Measurements from ENCODE around the gene PUS7.
"Not testable (repeated sequence)": the region's sequence is repeated elsewhere in the genome, so short reads cannot be mapped to it uniquely, and the experiment has no call there.

PUS7 gene

DNA sequence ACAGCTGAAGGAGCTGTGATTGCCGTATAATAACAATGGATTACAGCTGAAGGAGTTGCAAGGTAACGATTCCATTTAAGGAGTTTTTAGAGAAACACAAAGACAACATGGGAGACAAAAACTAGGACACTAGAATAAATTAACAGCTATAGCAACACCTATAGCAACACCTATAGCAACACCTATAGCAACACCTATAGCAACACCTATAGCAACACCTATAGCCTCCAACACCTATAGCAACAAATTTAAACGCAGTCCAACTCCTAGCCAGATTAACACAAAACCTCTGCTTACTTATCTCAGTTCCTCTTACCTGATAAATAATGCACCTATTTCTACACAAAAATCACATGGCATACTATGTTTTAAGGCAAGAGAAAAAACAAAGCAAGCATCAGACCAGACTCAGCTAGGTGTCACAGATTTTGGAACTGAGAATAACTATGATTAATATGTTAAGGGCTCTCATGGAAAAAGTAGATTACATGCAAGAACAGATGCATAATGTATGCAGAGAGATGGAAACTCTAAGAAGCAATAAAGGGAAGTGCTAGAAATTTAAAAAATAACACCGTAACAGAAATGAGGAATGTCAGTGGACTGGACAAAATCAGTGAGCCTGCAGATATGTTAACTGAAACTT lies 77.6 kb downstream of the PUS7 start:
- DNase-seq, result no peak

DNA sequence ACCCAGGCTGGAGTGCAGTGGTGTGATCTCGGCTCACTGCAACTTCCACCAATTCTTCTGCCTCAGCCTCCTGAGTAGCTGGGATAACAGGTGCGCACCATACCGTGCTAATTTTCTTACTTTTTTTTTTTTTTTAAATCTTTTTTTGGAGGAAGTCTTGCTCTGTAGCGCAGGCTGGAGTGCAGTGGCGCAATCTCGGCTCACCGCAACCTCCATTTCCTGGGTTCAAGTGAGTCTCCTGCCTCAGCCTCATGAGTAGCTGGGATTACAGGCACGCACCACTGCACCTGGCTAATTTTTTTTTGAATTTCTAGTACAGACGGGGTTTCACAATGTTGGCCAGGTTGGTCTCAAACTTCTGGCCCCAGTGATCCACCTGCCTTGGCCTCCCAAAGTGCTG lies 79.9 kb downstream of the PUS7 start:
- DNase-seq, result not testable (repeated sequence)

DNA sequence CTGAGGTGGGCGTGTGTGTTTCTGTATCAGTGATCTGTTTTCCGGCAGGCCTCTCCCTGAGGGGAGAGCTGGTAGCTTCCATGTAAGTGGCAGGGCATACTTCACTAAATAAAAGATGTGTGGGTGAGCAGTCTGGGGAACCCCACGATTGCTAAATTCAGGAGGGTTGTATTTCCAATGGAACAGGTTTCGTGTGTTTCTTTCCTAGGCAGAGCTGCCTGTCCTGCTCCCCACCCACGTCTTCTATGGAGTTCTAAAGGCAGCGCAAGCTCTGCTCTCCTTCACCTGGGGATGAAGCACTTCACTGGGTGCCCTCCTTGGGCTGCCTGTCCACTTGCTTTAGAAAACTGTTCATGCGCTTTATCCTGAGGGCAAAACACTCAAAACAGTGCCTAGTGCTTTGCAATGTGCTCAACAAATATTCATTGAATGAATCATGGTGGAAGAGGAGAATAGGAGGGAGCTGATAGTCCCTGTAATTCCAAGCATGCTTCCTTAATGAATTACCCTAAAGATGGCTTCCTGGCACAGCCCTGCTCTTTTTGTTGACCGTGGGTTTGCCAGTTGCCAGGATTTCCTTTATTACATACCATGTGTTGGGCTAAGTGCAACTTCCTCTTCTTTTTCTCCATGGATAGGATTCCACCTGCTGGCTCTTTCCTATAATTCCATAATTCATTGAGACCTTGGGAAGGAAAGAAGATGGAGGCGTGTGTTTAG lies 82.7 kb downstream of the PUS7 start:
- peak; percentile 98 for DNase-seq

DNA sequence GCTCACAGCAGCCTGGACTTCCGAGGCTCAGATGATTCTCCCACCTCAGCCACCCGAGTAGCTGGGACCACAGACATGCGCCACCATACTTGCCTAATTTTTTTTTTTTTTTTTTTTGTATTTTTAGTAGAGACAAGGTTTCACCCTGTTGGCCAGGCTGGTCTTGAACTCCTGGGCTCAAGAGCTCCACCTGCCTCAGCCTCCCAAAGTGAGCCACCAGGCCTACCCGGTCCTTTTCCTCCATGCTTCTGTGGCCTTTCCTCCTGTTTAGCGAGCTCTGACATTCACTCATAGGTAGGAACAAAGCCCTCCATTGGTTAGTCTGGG lies 83.3 kb downstream of the PUS7 start:
- DNase-seq, result no peak

DNA sequence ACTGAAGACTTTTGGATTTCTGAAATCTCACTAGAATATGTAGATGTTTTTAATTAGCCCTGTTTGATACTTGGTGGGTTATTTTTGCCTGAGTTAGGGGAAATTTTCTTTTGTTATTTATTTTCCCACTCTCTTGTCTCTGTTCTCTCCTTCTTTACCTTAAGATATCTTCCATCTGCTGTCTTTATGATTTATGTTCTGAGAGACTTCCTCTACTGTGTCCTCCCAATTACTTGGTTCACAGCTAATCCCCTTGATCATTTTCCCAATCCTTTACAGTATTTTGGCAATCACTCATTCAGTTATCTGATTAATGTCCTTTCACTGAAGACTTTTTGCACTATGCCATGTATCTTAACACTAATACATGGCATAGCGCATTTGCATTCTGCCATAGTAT lies 83.8 kb downstream of the PUS7 start:
- no peak for DNase-seq

DNA sequence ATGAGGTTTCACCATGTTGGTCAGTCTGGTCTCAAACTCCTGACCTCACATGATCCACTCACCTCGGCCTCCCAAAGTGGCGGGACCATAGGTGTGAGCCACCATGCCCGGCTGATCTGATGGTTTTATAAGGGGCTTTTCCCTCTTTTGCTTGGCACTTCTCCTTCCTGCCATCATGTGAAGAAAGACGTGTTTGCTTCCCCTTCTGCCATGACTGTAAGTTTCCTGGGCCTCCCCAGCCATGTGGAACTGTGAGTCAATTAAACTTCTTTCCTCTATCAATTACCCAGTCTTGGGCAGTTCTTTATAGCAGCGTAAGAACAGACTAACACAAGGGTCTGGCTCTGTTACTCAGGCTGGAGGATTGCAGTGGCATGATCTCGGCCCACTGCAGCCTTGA lies 84.7 kb downstream of the PUS7 start:
- not testable (repeated sequence) for DNase-seq

DNA sequence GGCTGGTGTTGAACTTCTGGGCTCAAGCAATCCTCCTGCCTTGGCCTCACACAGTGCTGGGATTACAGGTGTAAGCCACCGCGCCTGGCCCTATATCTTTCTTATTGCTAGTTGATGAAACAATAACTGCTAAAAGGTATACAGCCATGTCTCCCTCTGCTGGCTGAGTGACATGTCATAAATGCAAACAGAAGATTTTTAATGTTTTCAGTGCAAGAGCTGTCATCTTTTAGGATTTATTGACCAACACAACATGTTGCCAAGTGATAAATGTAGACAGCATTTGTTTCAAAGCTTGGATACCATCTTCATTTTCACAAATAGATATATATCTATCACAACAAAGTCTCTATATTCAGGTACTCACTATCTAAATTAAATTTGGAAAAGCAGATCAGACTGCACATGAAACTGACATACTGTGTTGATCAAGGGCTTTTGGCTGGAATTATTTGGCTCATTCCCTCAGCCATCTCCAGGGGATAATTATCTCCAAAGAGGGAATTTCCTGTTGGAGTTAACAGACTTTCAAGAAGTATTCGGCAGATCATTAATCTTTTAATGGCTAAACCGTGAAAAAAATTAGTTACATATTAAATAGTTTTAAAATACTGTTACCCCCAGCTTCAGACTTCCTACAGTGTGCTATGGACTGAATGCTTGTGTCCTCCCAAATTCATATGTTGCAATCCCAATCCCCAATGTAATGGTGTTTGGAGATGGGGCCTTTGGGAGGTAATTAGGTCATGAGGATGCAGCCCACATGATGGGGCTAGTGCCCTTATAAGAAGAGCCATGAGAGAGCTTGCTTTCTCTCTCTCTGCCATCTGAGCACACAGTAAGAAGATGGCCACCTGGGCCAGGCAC lies 92.1 kb downstream of the PUS7 start:
- no peak for DNase-seq

DNA sequence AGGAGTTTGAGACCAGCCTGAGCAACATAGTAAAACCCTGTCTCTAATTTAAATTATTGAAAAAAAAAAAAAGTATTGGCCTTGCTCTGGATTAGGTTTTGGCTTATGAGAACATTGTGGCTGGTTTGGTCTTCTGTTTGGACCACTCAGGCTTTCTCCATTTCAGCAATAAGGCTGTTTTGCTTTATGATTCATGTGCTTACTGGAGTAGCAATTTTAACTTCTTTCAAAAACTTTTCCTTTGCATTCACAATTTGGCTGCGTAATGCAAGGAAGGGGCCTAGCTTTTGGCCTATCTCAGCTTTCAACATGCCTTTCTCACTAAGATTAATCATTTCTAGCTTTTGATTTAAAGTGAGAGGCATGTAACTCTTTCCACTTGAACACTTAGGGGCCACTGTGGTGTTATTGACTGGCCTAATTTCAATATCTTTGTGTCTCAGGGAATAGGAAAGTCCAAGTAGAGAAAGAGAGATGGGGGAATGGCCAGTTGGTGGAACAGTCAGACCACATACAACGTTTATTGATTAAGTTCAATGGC lies 95.4 kb downstream of the PUS7 start:
- DNase-seq, result no peak

DNA sequence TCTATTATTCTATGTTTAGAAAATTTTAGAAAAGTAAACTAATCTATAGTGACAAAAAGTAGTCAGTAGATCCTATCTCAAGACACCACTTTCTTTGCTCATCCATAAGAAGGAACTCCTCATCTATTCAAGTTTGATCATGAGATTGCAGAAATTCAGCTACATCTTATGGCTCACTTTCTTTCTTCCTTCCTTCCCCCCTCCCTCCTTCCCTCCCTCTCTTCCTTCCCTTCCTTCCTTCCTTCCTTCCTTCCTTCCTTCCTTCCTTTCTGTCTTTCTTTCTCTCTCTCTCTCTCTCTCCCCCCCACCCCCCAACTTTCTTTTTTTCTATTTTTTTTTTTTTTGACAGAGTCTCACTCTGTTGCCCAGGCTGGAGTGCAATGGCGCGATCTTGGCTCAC lies 98.1 kb downstream of the PUS7 start:
- DNase-seq, result no peak

DNA sequence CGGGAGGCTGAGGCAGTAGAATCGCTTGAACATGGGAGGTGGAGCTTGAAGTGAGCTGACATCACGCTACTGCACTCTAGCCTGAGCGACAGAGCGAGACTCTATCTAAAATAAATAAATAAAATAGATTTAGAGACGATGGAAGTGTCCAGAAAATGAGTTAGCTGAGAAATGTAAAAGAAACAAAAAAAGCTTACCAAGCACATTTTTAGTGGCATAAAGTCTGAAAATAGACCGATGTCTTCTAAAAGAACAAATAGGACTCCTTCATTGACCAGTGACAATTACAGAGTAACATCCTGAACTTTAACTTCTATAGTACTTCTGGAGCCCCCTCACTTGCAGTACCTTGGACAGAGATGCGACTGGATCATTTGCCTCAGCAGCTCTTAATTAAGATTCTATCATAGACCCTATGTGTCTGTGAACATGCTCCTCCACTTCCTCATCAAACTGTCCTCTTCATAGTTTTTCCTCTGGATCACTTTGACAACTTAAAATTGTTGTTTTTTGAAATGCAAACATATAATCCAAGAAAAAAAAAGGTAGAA lies 108.1 kb downstream of the PUS7 start:
- no peak for DNase-seq

DNA sequence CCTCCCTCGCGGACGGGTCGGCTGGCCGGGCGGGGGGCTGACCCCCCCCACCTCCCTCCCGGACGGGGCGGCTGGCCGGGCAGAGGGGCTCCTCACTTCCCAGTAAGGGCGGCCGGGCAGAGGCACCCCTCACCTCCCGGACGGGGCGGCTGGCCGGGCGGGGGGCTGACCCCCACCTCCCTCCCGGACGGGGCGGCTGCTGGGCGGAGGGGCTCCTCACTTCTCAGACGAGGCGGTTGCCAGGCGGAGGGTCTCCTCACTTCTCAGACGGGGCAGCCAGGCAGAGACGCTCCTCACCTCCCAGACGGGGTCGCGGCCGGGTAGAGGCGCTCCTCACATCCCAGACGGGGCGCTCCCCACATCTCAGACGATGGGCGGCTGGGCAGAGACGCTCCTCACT lies 111.3 kb downstream of the PUS7 start:
- DNase-seq, result not testable (repeated sequence)

DNA sequence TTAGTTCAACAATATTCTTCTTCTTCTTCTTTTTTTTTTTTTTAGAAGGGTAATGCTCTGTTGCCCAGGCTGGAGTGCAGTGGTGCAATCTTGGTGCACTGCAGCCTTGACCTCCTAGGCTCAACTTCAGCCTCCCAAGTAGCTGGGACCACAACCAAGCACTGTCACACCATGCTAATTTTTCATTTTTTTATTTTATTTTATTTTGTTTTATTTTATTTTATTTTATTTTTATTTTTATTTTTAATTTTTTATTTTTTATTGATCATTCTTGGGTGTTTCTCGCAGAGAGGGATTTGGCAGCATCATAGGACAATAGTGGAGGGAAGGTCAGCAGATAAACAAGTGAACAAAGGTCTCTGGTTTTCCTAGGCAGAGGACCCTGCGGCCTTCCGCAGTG lies 112.3 kb downstream of the PUS7 start:
- DNase-seq, result not testable (repeated sequence)

DNA sequence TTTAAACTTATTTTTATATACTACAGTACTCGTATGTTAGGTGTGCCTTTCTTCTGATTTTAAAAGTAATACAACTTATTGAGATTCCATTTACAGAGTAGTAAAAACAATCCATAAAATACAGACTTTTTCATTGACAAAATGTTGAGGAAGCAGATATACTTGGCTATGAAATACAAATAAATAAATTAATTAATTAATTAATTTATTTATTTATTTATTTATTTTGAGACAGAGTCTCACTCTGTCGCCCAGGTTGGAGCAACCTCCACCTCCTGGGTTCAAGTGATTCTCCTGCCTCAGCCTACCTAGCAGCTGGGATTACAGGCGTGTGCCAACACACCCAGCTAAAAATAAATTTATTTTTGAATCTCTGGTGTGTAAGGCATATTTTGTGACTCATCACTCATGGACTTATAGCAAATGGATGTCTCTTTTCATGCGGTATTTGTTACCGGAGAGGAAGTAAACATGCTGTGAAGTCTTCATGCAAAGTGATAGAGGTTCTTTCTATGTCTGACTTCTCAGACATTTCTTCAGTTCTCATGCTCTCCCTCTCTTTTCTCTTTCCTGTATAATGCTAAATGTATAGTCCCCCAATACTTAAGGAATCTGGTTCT lies 113.2 kb downstream of the PUS7 start:
- DNase-seq, result no peak

Data from NCI-H226 (cell line).